Liver (tissue), 9 donors: Measurements from ENCODE around the gene FRMD4B. TPM values are rescaled to one million over a fixed set of nuclear protein-coding genes. Genes with fewer than 3 reads are reported as not detected.
A peak's percentile ranks its signal among the peaks of the same experiment; 100 is the strongest.

ENCODE experiments used
- DNase-seq: peaks from one replicate; pipeline ENCODE4 v3.0.0-alpha.2; 2017; ENCODE audit warnings: low spot score
- H3K27ac ChIP-seq, 2 donors: one replicate each; pipeline ENCODE4 v1.7.0; 2013; ENCODE audit warnings: inconsistent platforms in 2 of 2, low read length in 2 of 2, control low read depth in 1 of 2, low read depth in 1 of 2, mild to moderate bottlenecking in 1 of 2
- H3K27me3 ChIP-seq, 4 donors: one replicate each; pipeline versions ENCODE4 v1.6.1 to v1.7.0; 2013; ENCODE audit warnings: low read length in 3 of 4, inconsistent platforms in 1 of 4, mild to moderate bottlenecking in 1 of 4, moderate library complexity in 1 of 4; ENCODE audit not compliant: control insufficient read depth in 4 of 4, insufficient read depth in 4 of 4
- H3K36me3 ChIP-seq, 4 donors: one replicate each; pipeline versions ENCODE4 v1.6.1 to v1.7.0; 2013; ENCODE audit warnings: low read length in 3 of 4, mild to moderate bottlenecking in 3 of 4, low read depth in 1 of 4, moderate library complexity in 1 of 4; ENCODE audit not compliant: control insufficient read depth in 4 of 4, insufficient read depth in 3 of 4
- H3K4me1 ChIP-seq, 4 donors: one replicate each; pipeline versions ENCODE4 v1.6.1 to v1.7.0; 2013; ENCODE audit warnings: low read length in 3 of 4, mild to moderate bottlenecking in 3 of 4, moderate library complexity in 1 of 4; ENCODE audit not compliant: control insufficient read depth in 4 of 4, insufficient read depth in 4 of 4
- H3K4me3 ChIP-seq, 3 donors: one replicate each; pipeline versions ENCODE4 v1.6.1 to v1.7.0; 2013; ENCODE audit warnings: low read length in 3 of 3, control low read depth in 1 of 3, low read depth in 1 of 3, mild to moderate bottlenecking in 1 of 3
- H3K9ac ChIP-seq, 2 donors: one replicate each; pipeline ENCODE4 v1.7.0; 2013; ENCODE audit warnings: low read length in 2 of 2, mild to moderate bottlenecking in 2 of 2, moderate library complexity in 2 of 2, control low read depth in 1 of 2, low read depth in 1 of 2
- H3K9me3 ChIP-seq, 4 donors: one replicate each; pipeline versions ENCODE4 v1.6.1 to v1.7.0; 2013; ENCODE audit warnings: low read length in 3 of 4; ENCODE audit not compliant: control insufficient read depth in 4 of 4
- EGR1 ChIP-seq, 2 donors: IDR thresholded peaks; 2 replicates each; pipeline ENCODE4 v1.6.1; 2016 to 2018; ENCODE audit warnings: antibody characterized with exemption in 2 of 2, low read depth in 2 of 2
- FOXA1 ChIP-seq: IDR thresholded peaks from 2 replicates; pipeline ENCODE4 v1.6.1; 2016; ENCODE audit warnings: antibody characterized with exemption
- FOXA2 ChIP-seq: IDR thresholded peaks from 2 replicates; pipeline ENCODE4 v1.6.1; 2016; ENCODE audit warnings: antibody characterized with exemption
- GABPA ChIP-seq, 2 donors: IDR thresholded peaks in 1 of 2; conservative IDR thresholded peaks in 1 of 2; 2 replicates each; pipeline ENCODE4 v1.6.1; 2016; ENCODE audit warnings: antibody characterized with exemption in 2 of 2, mild to moderate bottlenecking in 1 of 2, moderate library complexity in 1 of 2
- HNF4A ChIP-seq, 2 donors: conservative IDR thresholded peaks; 2 replicates each; pipeline ENCODE4 v1.6.1; 2016; ENCODE audit warnings: antibody characterized with exemption in 2 of 2, mild to moderate bottlenecking in 2 of 2
- HNF4G ChIP-seq: IDR thresholded peaks from 2 replicates; pipeline ENCODE4 v1.6.1; 2016; ENCODE audit warnings: antibody characterized with exemption
- JUND ChIP-seq, 2 donors: IDR thresholded peaks; 2 replicates each; pipeline ENCODE4 v1.6.1; 2016; ENCODE audit warnings: antibody characterized with exemption in 2 of 2
- NR2F2 ChIP-seq: IDR thresholded peaks from 2 replicates; pipeline ENCODE4 v1.6.1; 2016; ENCODE audit warnings: antibody characterized with exemption
- RAD21 ChIP-seq, 2 donors: IDR thresholded peaks; 2 replicates each; pipeline ENCODE4 v1.6.1; 2016; ENCODE audit warnings: antibody characterized with exemption in 2 of 2, mild to moderate bottlenecking in 2 of 2
- REST ChIP-seq: IDR thresholded peaks from 2 replicates; pipeline ENCODE4 v1.6.1; 2016; ENCODE audit warnings: antibody characterized with exemption, mild to moderate bottlenecking
- RXRA ChIP-seq, 2 donors: IDR thresholded peaks; 2 replicates each; pipeline ENCODE4 v1.6.1; 2017 to 2018; ENCODE audit warnings: antibody characterized with exemption in 2 of 2, mild to moderate bottlenecking in 1 of 2
- SP1 ChIP-seq: IDR thresholded peaks from 2 replicates; pipeline ENCODE4 v1.6.1; 2018; ENCODE audit warnings: antibody characterized with exemption, mild to moderate bottlenecking
- TAF1 ChIP-seq: conservative IDR thresholded peaks from 2 replicates; pipeline ENCODE4 v1.6.1; 2016; ENCODE audit warnings: antibody characterized with exemption, mild to moderate bottlenecking
- YY1 ChIP-seq: IDR thresholded peaks from 2 replicates; pipeline ENCODE4 v1.6.1; 2016; ENCODE audit warnings: antibody characterized with exemption, mild to moderate bottlenecking
- WGBS: extraction: QIAGEN DNeasy Blood & Tissue Kit; methylation state at CpG from one replicate; pipeline ENCODE4 v1.1.7; 2013; 5-methylcytosine and 5-hydroxymethylcytosine counted together
- polyA plus RNA-seq, 2 donors: library from polyadenylated mRNA; stranded (reverse) in 1 of 2; unstranded in 1 of 2; fragments of 200-250 nt in 1 of 2; fragments of >200 nt in 1 of 2; fragmentation: Nextera tagmentation in 1 of 2; extraction: Ambion mirVana in 1 of 2; gene quantifications; one replicate each; pipeline versions ENCODE4 v1.2.1 to v1.2.3, GENCODE V29; 2013 to 2015
- total RNA-seq, 2 donors: library from RNA; depleted of rRNA; stranded (reverse); fragments of >200 nt; gene quantifications; one replicate each; pipeline ENCODE4 v1.2.3, GENCODE V29; 2014
- TF ChIP-seq, protein P1 (sequence below): IDR thresholded peaks from 2 replicates; pipeline ENCODE4 v1.6.1; 2016; ENCODE audit warnings: antibody characterized with exemption
- TF ChIP-seq, protein P2 (sequence below): fragments of 150-350 bp; IDR thresholded peaks from 2 replicates; pipeline ENCODE4 v1.5.1; 2017; ENCODE audit warnings: improper control_type of control experiment, low read depth, low read length; ENCODE audit not compliant: missing input control
- TF ChIP-seq, protein P3 (sequence below): IDR thresholded peaks from 2 replicates; pipeline ENCODE4 v1.6.1; 2016; ENCODE audit warnings: antibody characterized with exemption
- TF ChIP-seq, protein P4 (sequence below): IDR thresholded peaks from 2 replicates; pipeline ENCODE4 v1.6.1; 2016; ENCODE audit warnings: antibody characterized with exemption
- donor health status: healthy.
- donor health status: healthy.
- donor health status: healthy.
- donor health status: healthy.
- donor health status: healthy.

FRMD4B gene
- total and polyA plus RNA-seq, 4 donors: 7.3 to 22.6 (median 15.0) TPM

- TF ChIP-seq TAF1: no peak
- no peak for TF ChIP-seq RXRA (IDR thresholded peaks at IDR 0.05)
- TF ChIP-seq NR2F2: no peak
- TF ChIP-seq HNF4G: no peak
- no peak for TF ChIP-seq FOXA2
- no peak for TF ChIP-seq YY1
- TF ChIP-seq, protein P1, sequence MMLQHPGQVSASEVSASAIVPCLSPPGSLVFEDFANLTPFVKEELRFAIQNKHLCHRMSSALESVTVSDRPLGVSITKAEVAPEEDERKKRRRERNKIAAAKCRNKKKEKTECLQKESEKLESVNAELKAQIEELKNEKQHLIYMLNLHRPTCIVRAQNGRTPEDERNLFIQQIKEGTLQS: no peak
- TF ChIP-seq REST: no peak
- TF ChIP-seq EGR1 (IDR thresholded peaks at IDR 0.05; ENCODE audit: low read depth in 2 of 2): no peak
- TF ChIP-seq, protein P2, sequence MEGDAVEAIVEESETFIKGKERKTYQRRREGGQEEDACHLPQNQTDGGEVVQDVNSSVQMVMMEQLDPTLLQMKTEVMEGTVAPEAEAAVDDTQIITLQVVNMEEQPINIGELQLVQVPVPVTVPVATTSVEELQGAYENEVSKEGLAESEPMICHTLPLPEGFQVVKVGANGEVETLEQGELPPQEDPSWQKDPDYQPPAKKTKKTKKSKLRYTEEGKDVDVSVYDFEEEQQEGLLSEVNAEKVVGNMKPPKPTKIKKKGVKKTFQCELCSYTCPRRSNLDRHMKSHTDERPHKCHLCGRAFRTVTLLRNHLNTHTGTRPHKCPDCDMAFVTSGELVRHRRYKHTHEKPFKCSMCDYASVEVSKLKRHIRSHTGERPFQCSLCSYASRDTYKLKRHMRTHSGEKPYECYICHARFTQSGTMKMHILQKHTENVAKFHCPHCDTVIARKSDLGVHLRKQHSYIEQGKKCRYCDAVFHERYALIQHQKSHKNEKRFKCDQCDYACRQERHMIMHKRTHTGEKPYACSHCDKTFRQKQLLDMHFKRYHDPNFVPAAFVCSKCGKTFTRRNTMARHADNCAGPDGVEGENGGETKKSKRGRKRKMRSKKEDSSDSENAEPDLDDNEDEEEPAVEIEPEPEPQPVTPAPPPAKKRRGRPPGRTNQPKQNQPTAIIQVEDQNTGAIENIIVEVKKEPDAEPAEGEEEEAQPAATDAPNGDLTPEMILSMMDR: no peak
- Histone ChIP-seq H3K9ac (no peak overlapping the region), H3K4me1 (peaks cover 10 to 40% (median 27%) of the 10 kb centered on the region in 4 donors), H3K27ac (no peak overlapping the region), H3K27me3 (no peaks in the 10 kb centered on the region), H3K4me3 (no peak overlapping the region), H3K9me3 (no peaks in the 10 kb centered on the region), H3K36me3 (peaks cover 0 to 1% (median 0%) of the 10 kb centered on the region in 4 donors)
- 94% methylated on average over 2 of the region's 2 CpGs for WGBS
- no peak for DNase-seq
These were observed 141.8 kb downstream of the FRMD4B start for GRCh38 chr3:69244039-69244438.

DNA sequence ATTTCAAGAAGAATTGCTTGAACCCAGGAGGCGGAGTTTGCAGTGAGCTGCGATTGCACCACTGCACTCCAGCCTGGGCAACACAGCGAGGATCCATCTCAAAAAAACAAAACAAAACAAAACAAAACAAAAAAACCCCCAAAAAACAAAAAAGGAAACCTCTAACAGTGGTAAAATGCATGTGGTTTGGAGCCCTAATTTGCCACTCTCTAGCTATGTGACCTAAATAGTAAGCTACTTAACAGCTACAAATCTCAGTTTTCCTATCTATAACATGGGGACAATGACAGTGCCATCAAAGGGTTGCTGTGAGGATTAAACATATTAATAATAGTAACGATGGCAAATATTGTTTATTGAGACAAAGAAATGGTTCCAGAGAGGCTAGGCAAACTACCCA, 144.1 kb downstream of the FRMD4B start:
- Histone ChIP-seq H3K36me3 (peaks cover 0 to 2% (median under 1%) of the 10 kb centered on the region in 4 donors), H3K4me1 (peaks cover 9 to 28% (median 17%) of the 10 kb centered on the region in 4 donors), H3K27ac (peak overlapping the region in 1 of 2 donors; percentile 28), H3K4me3 (no peak overlapping the region), H3K27me3 (no peaks in the 10 kb centered on the region), H3K9me3 (no peaks in the 10 kb centered on the region), H3K9ac (no peak overlapping the region)
- WGBS: 73% methylated on average over 4 of the region's 4 CpGs
- TF ChIP-seq FOXA2 (no peak), HNF4A (conservative IDR thresholded peaks at IDR 0.05) (no peak), SP1 (no peak), EGR1 (IDR thresholded peaks at IDR 0.05; ENCODE audit: low read depth in 2 of 2) (no peak), YY1 (no peak), JUND (IDR thresholded peaks at IDR 0.05) (no peak), REST (no peak), TAF1 (no peak), RAD21 (IDR thresholded peaks at IDR 0.05) (no peak), FOXA1 (no peak), HNF4G (no peak), GABPA (IDR thresholded peaks at IDR 0.05 in 1 of 2, conservative IDR thresholded peaks at IDR 0.05 in 1 of 2) (no peak), RXRA (IDR thresholded peaks at IDR 0.05) (no peak)
- TF ChIP-seq, protein P2: no peak
- TF ChIP-seq, protein P1: no peak
- TF ChIP-seq, protein P3, sequence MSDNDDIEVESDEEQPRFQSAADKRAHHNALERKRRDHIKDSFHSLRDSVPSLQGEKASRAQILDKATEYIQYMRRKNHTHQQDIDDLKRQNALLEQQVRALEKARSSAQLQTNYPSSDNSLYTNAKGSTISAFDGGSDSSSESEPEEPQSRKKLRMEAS: no peak
- TF ChIP-seq, protein P4, sequence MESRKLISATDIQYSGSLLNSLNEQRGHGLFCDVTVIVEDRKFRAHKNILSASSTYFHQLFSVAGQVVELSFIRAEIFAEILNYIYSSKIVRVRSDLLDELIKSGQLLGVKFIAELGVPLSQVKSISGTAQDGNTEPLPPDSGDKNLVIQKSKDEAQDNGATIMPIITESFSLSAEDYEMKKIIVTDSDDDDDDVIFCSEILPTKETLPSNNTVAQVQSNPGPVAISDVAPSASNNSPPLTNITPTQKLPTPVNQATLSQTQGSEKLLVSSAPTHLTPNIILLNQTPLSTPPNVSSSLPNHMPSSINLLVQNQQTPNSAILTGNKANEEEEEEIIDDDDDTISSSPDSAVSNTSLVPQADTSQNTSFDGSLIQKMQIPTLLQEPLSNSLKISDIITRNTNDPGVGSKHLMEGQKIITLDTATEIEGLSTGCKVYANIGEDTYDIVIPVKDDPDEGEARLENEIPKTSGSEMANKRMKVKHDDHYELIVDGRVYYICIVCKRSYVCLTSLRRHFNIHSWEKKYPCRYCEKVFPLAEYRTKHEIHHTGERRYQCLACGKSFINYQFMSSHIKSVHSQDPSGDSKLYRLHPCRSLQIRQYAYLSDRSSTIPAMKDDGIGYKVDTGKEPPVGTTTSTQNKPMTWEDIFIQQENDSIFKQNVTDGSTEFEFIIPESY: no peak
- DNase-seq: no peak
